Measurements from ENCODE around the gene LY6G6F.

LY6G6F gene

DNA sequence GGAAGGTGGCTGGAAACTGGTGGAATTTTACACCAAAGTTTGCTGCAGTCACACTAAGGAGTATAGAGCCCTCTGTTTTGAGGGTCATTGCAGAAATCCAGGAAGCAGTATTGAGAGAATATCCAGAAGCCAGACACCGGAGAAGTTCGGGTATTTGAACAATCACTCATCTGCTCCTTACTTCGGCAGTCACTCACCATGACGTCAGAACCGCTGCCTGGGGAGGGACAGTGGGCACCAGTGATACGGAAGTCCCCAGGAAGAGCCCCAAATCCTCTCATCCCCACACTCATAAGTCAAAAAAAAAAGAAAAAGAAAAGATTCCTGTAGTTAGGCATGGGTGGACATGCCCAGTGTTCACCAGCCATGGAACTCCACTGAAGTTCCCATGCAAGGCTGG lies 29.8 kb upstream of the LY6G6F start:
- DNase-seq, result no peak

DNA sequence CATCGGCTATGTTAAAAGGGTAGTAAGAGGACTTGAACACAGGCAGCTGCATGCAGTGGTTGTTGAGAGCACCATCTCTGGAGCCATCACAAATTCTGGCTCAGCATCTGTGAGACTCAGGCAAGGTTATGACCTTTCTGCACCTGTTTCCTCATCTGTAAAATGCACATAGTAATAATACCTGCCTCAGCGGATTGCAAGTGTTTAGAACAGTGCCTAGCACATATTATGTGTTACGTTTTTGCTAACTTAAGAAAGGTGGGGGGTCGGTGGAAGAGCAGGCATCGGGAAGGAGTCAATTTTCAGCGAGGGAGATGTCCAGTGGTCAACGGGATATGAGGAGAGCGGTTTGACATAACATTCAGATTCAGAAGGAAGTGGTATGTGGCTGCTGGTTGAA lies 28.7 kb upstream of the LY6G6F start:
- DNase-seq, result no peak

GRCh38 chr6:31680226-31681134 lies 26.2 kb upstream of the LY6G6F start, which contains the start of gene LY6G5C:
Gene LY6G5C (minus strand): TSS chr6:31681067. CDS start chr6:31680373, 694 bp downstream.
- DNase-seq, result peak; percentile 90

GRCh38 chr6:31681135-31681671 lies 25.5 kb upstream of the LY6G6F start:
- peak; percentile 46 for DNase-seq

GRCh38 chr6:31683591-31683990 lies 23.1 kb upstream of the LY6G6F start:
- DNase-seq, result no peak

DNA sequence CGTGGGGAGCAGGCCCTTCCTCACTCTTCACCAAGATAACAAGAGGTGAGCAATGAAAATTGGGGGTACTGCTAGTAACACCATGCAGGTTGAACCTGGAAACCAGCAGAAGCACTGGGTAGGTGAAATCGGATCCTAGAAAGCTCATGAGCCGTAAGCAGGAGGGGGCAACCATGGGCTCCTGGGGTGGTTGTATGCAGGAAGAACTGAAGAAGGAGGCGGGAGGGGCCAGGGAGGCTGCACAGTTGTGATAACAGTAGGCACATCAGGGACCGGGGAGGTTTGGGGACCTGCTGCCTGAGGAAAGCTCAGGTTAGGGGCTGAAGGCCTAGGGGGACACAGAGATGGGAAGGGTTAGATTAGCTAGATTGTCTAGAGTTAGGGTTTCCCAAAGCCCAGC lies 20.2 kb upstream of the LY6G6F start:
- DNase-seq, result no peak

DNA sequence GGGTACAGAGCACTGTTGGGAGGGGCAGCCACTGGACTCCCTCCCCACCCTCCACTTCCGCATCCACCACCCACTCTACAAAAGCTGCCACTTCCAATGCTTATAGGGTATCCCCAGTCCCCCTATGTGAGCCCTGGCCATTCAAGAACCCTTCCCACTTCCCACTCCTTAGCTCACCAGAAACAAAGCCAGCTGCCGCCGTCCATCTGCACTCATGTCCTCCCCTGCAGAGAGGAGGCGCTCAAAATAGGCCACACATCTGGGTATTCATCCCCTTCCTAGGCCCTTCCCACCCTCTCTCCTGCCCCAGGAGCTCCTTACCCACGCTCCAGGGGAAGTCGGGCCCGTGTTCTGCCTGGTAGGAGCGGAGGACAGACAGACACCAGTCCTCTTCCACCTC lies 19.3 kb upstream of the LY6G6F start:
- DNase-seq, result no peak

DNA sequence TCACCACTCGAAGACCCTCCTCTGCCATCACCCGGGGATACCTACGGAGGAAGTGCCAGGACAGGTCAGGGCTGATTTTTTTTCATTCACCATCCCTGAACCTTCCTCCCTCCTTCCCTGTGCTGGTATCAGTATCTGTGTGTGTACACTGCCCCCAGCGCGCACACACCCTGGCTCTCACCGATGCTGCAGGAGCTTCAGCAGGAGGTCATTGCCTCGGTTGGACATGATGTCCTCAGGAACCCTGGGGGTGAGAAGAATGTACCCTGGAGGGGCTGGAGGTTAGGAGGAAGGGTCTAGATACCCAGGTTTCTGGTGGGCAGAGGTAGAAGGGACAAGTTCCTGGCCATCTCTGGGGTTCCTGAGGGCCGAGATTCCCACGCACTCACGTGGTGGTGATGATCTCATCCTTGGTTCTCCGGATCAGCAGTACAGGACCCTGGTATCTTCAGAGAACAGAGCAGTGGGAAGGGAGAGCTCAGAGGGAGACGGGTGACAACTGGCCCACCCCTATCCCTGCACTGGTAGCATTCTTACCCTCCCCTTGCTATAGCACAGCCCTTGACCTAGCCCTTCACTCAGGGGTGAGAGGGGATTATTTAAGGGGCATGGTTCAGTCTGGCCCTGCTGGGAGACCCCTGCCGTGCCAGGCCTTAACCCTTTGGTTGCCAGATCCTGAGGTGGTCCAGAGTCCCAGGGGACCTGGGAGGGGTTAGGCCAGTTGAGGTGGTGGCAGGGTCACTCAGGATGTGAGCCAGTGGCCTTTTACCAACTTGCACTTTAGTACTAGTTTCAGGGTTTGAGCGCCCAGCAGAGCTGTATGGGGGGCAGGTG lies 18.6 kb upstream of the LY6G6F start:
- no peak for DNase-seq

GRCh38 chr6:31689249-31690110 lies 17.2 kb upstream of the LY6G6F start:
- no peak for DNase-seq

DNA sequence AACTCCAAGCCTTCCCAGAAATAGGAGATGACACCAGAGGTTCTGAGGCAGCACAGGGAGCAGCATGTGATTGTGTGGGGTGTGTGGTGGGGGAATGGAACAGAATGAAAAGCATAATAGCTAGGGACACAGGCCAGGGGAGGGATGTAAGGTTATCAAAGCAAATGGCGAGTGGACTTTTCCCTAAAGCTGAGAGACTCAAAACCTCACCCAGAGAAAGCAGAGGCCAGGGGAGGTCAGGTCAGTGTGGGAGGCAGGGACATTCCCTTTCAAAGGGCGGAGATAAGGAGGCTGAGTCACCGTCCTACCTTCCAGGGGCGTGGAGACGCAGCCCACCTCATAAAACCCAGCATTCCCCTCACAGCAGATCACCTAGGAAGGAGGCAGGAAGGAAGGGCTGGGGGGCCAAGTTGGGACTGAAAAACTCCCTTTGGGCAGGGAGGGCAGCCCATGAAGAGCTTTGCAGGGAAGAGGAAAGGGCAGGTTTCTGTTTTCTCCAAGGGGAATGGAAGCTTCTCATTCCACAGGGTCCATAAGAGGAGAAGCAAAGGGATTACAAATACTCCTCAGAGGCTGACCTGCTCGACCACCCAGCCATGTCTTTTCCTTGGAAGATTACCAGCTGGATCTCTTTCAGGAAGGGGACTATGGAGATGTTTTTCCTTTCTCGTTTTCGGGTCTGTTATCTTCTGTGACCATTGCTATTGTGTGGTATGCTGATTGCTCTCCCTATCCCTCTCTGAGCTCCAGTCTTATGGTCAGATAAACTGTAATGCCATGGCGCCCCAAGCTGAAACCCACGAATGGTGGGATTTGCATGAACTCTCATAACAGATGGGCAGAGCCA lies 16.2 kb upstream of the LY6G6F start:
- peak; percentile 71 for DNase-seq

- DNase-seq, result no peak
Observed at GRCh38 chr6:31691078-31691463, 15.6 kb upstream of the LY6G6F start.

DNA sequence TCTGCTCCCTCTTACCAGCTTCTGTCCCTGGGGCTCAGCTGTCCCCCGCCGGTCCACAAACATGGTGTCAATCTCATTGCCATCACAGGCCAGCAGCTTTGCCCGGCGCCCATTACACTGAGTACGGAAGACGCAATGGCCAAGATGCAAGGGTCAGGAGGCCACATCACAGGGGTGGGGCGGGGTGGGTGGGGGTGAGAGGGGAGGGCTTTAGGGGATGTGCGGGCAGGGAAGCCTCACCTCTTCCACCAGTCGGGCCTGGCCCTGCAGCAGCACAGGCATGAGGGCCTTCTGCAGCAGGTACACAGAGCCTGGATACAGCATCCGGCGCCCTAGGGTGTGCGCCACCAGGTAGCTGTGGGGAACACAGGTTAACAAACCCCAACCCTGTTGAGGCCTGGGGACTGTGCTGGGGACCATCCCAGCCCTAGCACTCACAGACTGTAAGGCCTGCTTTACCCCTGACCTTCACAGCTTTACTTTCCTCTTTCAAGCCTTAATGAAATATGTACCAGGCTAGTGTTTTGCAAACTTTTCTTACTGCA lies 15.0 kb upstream of the LY6G6F start:
- no peak for DNase-seq

- DNase-seq, result no peak
Observed at GRCh38 chr6:31692353-31692752, 14.3 kb upstream of the LY6G6F start.

DNA sequence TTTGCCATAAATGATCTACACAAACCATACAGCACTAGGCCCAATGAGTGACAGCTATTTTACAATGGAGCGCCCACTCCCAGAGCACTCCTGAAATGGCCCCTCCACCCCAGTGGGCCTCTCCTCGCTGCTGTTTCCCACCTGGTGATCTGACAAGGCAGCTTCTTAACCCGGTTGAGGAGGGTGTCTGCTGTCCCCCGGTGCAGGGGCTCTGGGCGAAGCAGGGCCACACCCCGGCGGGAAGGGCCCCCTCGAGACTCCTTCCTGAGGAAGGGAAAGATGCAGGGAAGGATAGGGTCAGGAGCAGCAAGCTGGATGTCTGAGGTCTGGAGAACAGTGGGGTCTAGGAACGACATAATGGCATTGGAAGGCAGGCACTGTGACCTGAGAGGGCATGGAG lies 13.8 kb upstream of the LY6G6F start:
- no peak for DNase-seq

DNA sequence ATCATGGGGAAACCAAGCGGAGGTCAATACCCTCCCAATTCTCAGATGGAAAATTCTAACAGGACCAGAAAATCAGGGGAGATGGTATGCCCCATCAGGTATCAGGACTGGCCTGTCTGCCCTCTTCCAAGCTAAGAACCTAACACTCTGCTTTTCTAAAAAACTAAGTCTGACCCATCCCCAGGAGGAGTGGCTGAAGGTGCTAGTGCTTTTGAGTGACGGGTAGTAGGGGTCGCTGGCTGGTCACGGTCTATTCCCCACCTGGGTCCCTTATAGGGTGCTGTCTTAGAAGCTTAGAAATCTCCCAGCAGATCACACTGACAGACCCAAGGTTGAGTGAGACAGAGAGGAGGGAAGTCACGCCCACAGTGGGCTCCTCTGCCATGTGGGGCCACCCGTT lies 13.1 kb upstream of the LY6G6F start:
- no peak for DNase-seq

DNA sequence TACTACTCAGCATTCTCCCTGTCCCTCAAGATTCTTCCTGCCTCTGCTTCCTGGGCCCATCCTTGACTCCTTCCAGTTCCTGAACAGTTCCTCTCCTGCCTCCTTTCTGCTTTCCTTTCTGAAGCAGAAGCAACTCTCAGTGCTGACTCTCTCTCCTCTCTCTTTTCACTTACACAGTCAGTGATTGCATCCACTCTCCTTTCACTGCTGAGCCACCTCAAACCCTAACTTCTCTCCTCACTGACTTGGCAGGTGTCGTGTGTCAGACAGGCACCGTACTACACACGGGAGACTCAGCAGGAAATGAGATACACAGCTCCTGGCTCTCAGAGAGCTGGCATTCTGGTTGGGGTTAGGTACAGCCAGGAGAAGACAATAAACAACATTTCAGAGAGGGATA lies 9.1 kb upstream of the LY6G6F start:
- no peak for DNase-seq

DNA sequence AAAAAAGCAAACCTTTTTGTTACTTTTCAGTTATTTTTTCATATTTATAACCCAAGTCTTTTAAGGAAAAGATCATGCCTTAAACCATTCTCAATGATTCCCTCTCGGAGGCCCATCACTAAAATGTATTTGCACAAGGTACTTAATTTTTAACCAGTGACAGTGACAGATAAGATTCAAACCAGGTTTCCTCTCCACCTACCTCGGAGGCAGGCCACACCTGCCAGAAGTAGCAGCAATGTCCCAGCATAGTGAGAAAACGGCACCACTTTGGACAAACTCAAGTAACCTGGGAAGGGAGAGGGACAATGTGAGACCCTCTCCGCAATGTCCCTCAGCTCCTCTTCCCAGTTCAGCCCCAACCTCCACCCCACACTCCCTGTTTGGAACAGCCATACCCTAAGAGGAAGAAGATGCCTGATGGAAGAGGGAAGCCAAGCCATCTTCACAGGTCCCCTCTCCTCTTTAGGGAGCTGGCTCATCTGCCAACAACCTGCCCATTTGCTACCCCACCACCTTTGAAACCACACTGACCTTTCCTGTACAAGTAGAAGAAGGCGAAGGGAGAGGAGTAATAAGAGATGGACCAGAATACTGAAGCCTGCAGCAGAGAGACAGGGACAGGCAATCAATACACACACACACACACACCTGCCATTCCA lies 5.8 kb upstream of the LY6G6F start:
- no peak for DNase-seq

GRCh38 chr6:31701666-31702404 lies 4.8 kb upstream of the LY6G6F start:
- peak; percentile 68 for DNase-seq

- no peak for DNase-seq
Observed at GRCh38 chr6:31702405-31702818, 4.3 kb upstream of the LY6G6F start.

All from OCI-M1 (cell line).